Activated naive CD4-positive, alpha-beta T cell treated with anti-CD3 and anti-CD28 coated beads, Interleukin-2, amount 10 ng/mL, durations not matched to agents 7 days and 5 days (primary cell): ENCODE data around the gene NRCAM.

Experiments used
- CTCF ChIA-PET: fragments of 350-600 bp; sonication (Branson Sonifier 250); formaldehyde crosslinking; loops from one replicate; lab custom pipeline; 2021; ENCODE audit warnings: antibody characterized with exemption; lab: Charles Lee
- DNase-seq: peaks from one replicate; pipeline ENCODE4 v3.0.0-alpha.2; 2020
- H3K27ac Mint-ChIP-seq: one replicate; pipeline ENCODE4 v1.8.0; 2021; ENCODE audit warnings: mild to moderate bottlenecking, moderate library complexity, mixed read lengths
- H3K27me3 Mint-ChIP-seq: one replicate; pipeline ENCODE4 v1.8.0; 2021; ENCODE audit warnings: mild to moderate bottlenecking, mixed read lengths
- H3K36me3 Mint-ChIP-seq: one replicate; pipeline ENCODE4 v1.8.0; 2021; ENCODE audit warnings: mixed read lengths
- H3K4me1 Mint-ChIP-seq: one replicate; pipeline ENCODE4 v1.8.0; 2021; ENCODE audit warnings: mixed read lengths
- H3K4me3 Mint-ChIP-seq: one replicate; pipeline ENCODE4 v1.8.0; 2021; ENCODE audit warnings: mild to moderate bottlenecking, moderate library complexity, mixed read lengths
- H3K9me3 Mint-ChIP-seq: one replicate; pipeline ENCODE4 v1.8.0; 2021; ENCODE audit warnings: mixed read lengths

Gene NRCAM

GRCh38 chr7:108146070-108146842 lies 310.0 kb downstream of the NRCAM start:
- no peaks in the 10 kb centered on the region for H3K36me3 Mint-ChIP-seq
- DNase-seq, result peak; percentile 67
- H3K27me3 Mint-ChIP-seq, result peaks cover 5% of the 10 kb centered on the region
- H3K4me3 Mint-ChIP-seq, result no peak overlapping the region
- no peak overlapping the region for H3K27ac Mint-ChIP-seq
- CTCF ChIA-PET, result interaction anchor here (0.6 to 3.3 kb wide), 22 partner anchors 9 to 655 kb away, joined by 3 to 62 read pairs (median 4); no protein-coding TSS in a partner anchor
- no peaks in the 10 kb centered on the region for H3K4me1 Mint-ChIP-seq
- H3K9me3 Mint-ChIP-seq, result no peaks in the 10 kb centered on the region

- peaks cover 8% of the 10 kb centered on the region for H3K27me3 Mint-ChIP-seq
- H3K27ac Mint-ChIP-seq, result no peak overlapping the region
- no peaks in the 10 kb centered on the region for H3K4me1 Mint-ChIP-seq
- H3K36me3 Mint-ChIP-seq, result no peaks in the 10 kb centered on the region
- H3K9me3 Mint-ChIP-seq, result no peaks in the 10 kb centered on the region
- no peak overlapping the region for H3K4me3 Mint-ChIP-seq
- CTCF ChIA-PET, result interaction anchor here (0.7 to 3.3 kb wide), 20 partner anchors 8 to 380 kb away, joined by 3 to 62 read pairs (median 4); no protein-coding TSS in a partner anchor
- DNase-seq, result no peak
These were observed 310.8 kb downstream of the NRCAM start for GRCh38 chr7:108145401-108145800.

GRCh38 chr7:108144931-108145330 lies 311.3 kb downstream of the NRCAM start:
- H3K4me3 Mint-ChIP-seq, result no peak overlapping the region
- no peak for DNase-seq
- CTCF ChIA-PET, result interaction anchor here (0.8 to 3.3 kb wide), 11 partner anchors 9 to 255 kb away, joined by 3 to 62 read pairs (median 7); no protein-coding TSS in a partner anchor
- H3K9me3 Mint-ChIP-seq, result no peaks in the 10 kb centered on the region
- H3K36me3 Mint-ChIP-seq, result no peaks in the 10 kb centered on the region
- peaks cover 9% of the 10 kb centered on the region for H3K27me3 Mint-ChIP-seq
- H3K27ac Mint-ChIP-seq, result no peak overlapping the region
- H3K4me1 Mint-ChIP-seq, result no peaks in the 10 kb centered on the region

- Mint-ChIP-seq H3K9me3 (no peaks in the 10 kb centered on the region), H3K36me3 (no peaks in the 10 kb centered on the region), H3K27me3 (peaks cover 9% of the 10 kb centered on the region), H3K27ac (no peak overlapping the region), H3K4me1 (no peaks in the 10 kb centered on the region), H3K4me3 (no peak overlapping the region)
- CTCF ChIA-PET, result interaction anchor here (1.2 to 3.3 kb wide), 3 partner anchors 30 to 38 kb away, joined by 4 to 62 read pairs (median 15); no protein-coding TSS in a partner anchor
- no peak for DNase-seq
These were observed 312.4 kb downstream of the NRCAM start for GRCh38 chr7:108143658-108144420.

- CTCF ChIA-PET, result interaction anchor here (1.2 kb wide), 1 partner anchor 33 kb away, joined by 4 read pairs; no protein-coding TSS in a partner anchor
- no peak overlapping the region for H3K27ac Mint-ChIP-seq
- H3K4me3 Mint-ChIP-seq, result no peak overlapping the region
- no peaks in the 10 kb centered on the region for H3K4me1 Mint-ChIP-seq
- H3K36me3 Mint-ChIP-seq, result no peaks in the 10 kb centered on the region
- no peaks in the 10 kb centered on the region for H3K9me3 Mint-ChIP-seq
- peaks cover 9% of the 10 kb centered on the region for H3K27me3 Mint-ChIP-seq
- DNase-seq, result no peak
These were observed 313.5 kb downstream of the NRCAM start for GRCh38 chr7:108142675-108143259.

GRCh38 chr7:108142180-108142579 lies 314.1 kb downstream of the NRCAM start:
- no peak overlapping the region for H3K4me3 Mint-ChIP-seq
- DNase-seq, result no peak
- peaks cover 8% of the 10 kb centered on the region for H3K27me3 Mint-ChIP-seq
- CTCF ChIA-PET, result interaction anchor here (1.2 kb wide), 1 partner anchor 28 kb away, joined by 3 read pairs; no protein-coding TSS in a partner anchor
- no peaks in the 10 kb centered on the region for H3K36me3 Mint-ChIP-seq
- peaks cover 4% of the 10 kb centered on the region for H3K9me3 Mint-ChIP-seq
- H3K27ac Mint-ChIP-seq, result no peak overlapping the region
- no peaks in the 10 kb centered on the region for H3K4me1 Mint-ChIP-seq

- CTCF ChIA-PET, result interaction anchor here (1.0 kb wide), 1 partner anchor 27 kb away, joined by 5 read pairs; no protein-coding TSS in a partner anchor
- peaks cover 4% of the 10 kb centered on the region for H3K9me3 Mint-ChIP-seq
- no peak for DNase-seq
- H3K4me1 Mint-ChIP-seq, result peaks cover 8% of the 10 kb centered on the region
- peaks cover 4% of the 10 kb centered on the region for H3K27me3 Mint-ChIP-seq
- H3K36me3 Mint-ChIP-seq, result no peaks in the 10 kb centered on the region
- no peak overlapping the region for H3K27ac Mint-ChIP-seq
- no peak overlapping the region for H3K4me3 Mint-ChIP-seq
These were observed 315.6 kb downstream of the NRCAM start for GRCh38 chr7:108140671-108141070.

GRCh38 chr7:108138911-108139310 lies 317.3 kb downstream of the NRCAM start:
- Mint-ChIP-seq H3K27me3 (peaks cover 4% of the 10 kb centered on the region), H3K4me1 (peaks cover 17% of the 10 kb centered on the region), H3K27ac (no peak overlapping the region), H3K4me3 (no peak overlapping the region), H3K9me3 (peaks cover 4% of the 10 kb centered on the region), H3K36me3 (no peaks in the 10 kb centered on the region)
- CTCF ChIA-PET, result interaction anchor here (1.2 to 2.0 kb wide), 2 partner anchors 14 to 25 kb away, joined by 4 to 6 read pairs; no protein-coding TSS in a partner anchor
- no peak for DNase-seq

GRCh38 chr7:108137993-108138392 lies 318.2 kb downstream of the NRCAM start:
- Mint-ChIP-seq H3K36me3 (no peaks in the 10 kb centered on the region), H3K27ac (no peak overlapping the region), H3K4me1 (peaks cover 17% of the 10 kb centered on the region), H3K9me3 (peaks cover 4% of the 10 kb centered on the region), H3K27me3 (peaks cover 9% of the 10 kb centered on the region), H3K4me3 (no peak overlapping the region)
- no peak for DNase-seq
- CTCF ChIA-PET, result interaction anchor here (1.0 to 2.0 kb wide), 4 partner anchors 8 to 24 kb away, joined by 3 to 6 read pairs (median 4); no protein-coding TSS in a partner anchor

- CTCF ChIA-PET, result interaction anchor here (1.2 to 2.9 kb wide), 2 partner anchors 9 to 24 kb away, joined by 3 to 9 read pairs; no protein-coding TSS in a partner anchor
- H3K4me3 Mint-ChIP-seq, result no peak overlapping the region
- H3K27me3 Mint-ChIP-seq, result peaks cover 16% of the 10 kb centered on the region
- no peaks in the 10 kb centered on the region for H3K36me3 Mint-ChIP-seq
- peaks cover 17% of the 10 kb centered on the region for H3K4me1 Mint-ChIP-seq
- H3K9me3 Mint-ChIP-seq, result peaks cover 4% of the 10 kb centered on the region
- no peak overlapping the region for H3K27ac Mint-ChIP-seq
- DNase-seq, result no peak
These were observed 319.2 kb downstream of the NRCAM start for GRCh38 chr7:108137040-108137439.

- DNase-seq, result no peak
- Mint-ChIP-seq H3K36me3 (no peaks in the 10 kb centered on the region), H3K4me1 (peaks cover 17% of the 10 kb centered on the region), H3K9me3 (peaks cover 4% of the 10 kb centered on the region), H3K27me3 (peaks cover 16% of the 10 kb centered on the region), H3K4me3 (no peak overlapping the region), H3K27ac (peak overlapping the region; percentile 73)
- CTCF ChIA-PET, result interaction anchor here (1.3 to 2.9 kb wide), 2 partner anchors 9 to 23 kb away, joined by 9 to 15 read pairs; no protein-coding TSS in a partner anchor
These were observed 320.0 kb downstream of the NRCAM start for GRCh38 chr7:108136191-108136688.

GRCh38 chr7:108135446-108136190 lies 320.6 kb downstream of the NRCAM start:
- Mint-ChIP-seq H3K4me1 (peaks cover 17% of the 10 kb centered on the region), H3K27ac (peak overlapping the region; percentile 73), H3K4me3 (no peak overlapping the region), H3K9me3 (peaks cover 4% of the 10 kb centered on the region), H3K36me3 (no peaks in the 10 kb centered on the region), H3K27me3 (peaks cover 15% of the 10 kb centered on the region)
- CTCF ChIA-PET, result interaction anchor here (1.3 to 2.9 kb wide), 2 partner anchors 10 to 22 kb away, joined by 9 to 15 read pairs; no protein-coding TSS in a partner anchor
- DNase-seq, result peak; percentile 50

GRCh38 chr7:108134486-108134885 lies 321.8 kb downstream of the NRCAM start:
- no peak overlapping the region for H3K27ac Mint-ChIP-seq

More at GRCh38 chr7:108134486-108134885, 321.8 kb downstream of the NRCAM start:
- H3K4me3 Mint-ChIP-seq, result no peak overlapping the region
- peaks cover 17% of the 10 kb centered on the region for H3K4me1 Mint-ChIP-seq
- CTCF ChIA-PET, result interaction anchor here (2.9 kb wide), 1 partner anchor 21 kb away, joined by 9 read pairs; no protein-coding TSS in a partner anchor
- no peaks in the 10 kb centered on the region for H3K36me3 Mint-ChIP-seq
- H3K27me3 Mint-ChIP-seq, result peaks cover 12% of the 10 kb centered on the region
- peaks cover 4% of the 10 kb centered on the region for H3K9me3 Mint-ChIP-seq
- DNase-seq, result no peak
